Posterior cingulate gyrus (tissue), 11 donors: ENCODE results near the gene ZC3H12A.

ENCODE experiments used
- DNase-seq, 10 donors: peaks; one replicate each; pipeline versions ENCODE4 v3.0.0 to v3.0.0-alpha.2; 2020 to 2021; ENCODE audit warnings: mixed read lengths in 3 of 10
- intact Hi-C: fragments of 100-400 bp; cut with DNase I; formaldehyde crosslinking; loops from one replicate; pipeline ENCODE4 v1.15.1; 2023

ZC3H12A gene

GRCh38 chr1:37533317-37534093 is 59.1 kb downstream of the ZC3H12A start:
- no peak for DNase-seq
- intact Hi-C loops: no loop called here
